HepG2 (cell line): ENCODE measurements around the gene SMYD1. TPM values are rescaled to one million over a fixed set of nuclear protein-coding genes. Genes with fewer than 3 reads are reported as not detected.

Experiments used
- ATAC-seq: fragments of 200-7000 bp; cut with Tn5 transposase; 3 replicates; pipeline ENCODE4 v1.9.1; 2020; ENCODE audit warnings: mild to moderate bottlenecking, moderate library complexity
- BruUV-seq: library from RNA; stranded (reverse); fragments of 400-500 nt; replicated peaks from 2 replicates; lab custom pipeline; 2021; lab: Mats Ljungman, UMichigan
- CTCF ChIA-PET: fragments of 300-600 bp; formaldehyde crosslinking; extraction: SDS; loops from one replicate; lab custom pipeline; 2021; ENCODE audit warnings: low total read pairs, inconsistent platforms, low intra/inter-chr PET ratio; lab: Yijun Ruan, JAX
- POLR2A ChIA-PET: fragments of 350-600 bp; sonication (Branson Sonifier 250); formaldehyde crosslinking; loops from one replicate; lab custom pipeline; 2020; ENCODE audit warnings: antibody characterized with exemption, inconsistent platforms; lab: Yijun Ruan, JAX
- DNase-seq: peaks from one replicate; pipeline ENCODE4 v3.0.0-alpha.2; 2015; ENCODE audit warnings: low spot score
- FAIRE-seq: peaks from 3 replicates; lab custom pipeline; 2011; peaks lifted over from hg19 to GRCh38; lab: Jason Lieb, UNC
- H2AFZ ChIP-seq: one replicate; pipeline ENCODE4 v1.6.1; 2011; ENCODE audit warnings: low read length, inconsistent platforms
- H3K27ac ChIP-seq: fragments of 300-600 bp; 3 replicates; pipeline ENCODE4 v1.8.0; 2011; ENCODE audit warnings: mixed run types, mild to moderate bottlenecking, mixed read lengths, low read length, inconsistent platforms; ENCODE audit not compliant: insufficient read depth; ENCODE audit errors: extremely low read length
- H3K27me3 ChIP-seq, 2 experiments: fragments of 200-600 bp in 1 of 2; 2 replicates in 1 of 2; 3 replicates in 1 of 2; pipeline versions ENCODE4 v1.6.0 to v1.8.0; 2011; ENCODE audit warnings: low read length in 2 of 2, mild to moderate bottlenecking in 2 of 2, moderate library complexity in 2 of 2, inconsistent platforms in 1 of 2; ENCODE audit not compliant: insufficient read depth in 2 of 2, control insufficient read depth in 1 of 2
- H3K36me3 ChIP-seq, 2 experiments: fragments of 200-600 bp in 1 of 2; replicated peaks in 1 of 2; 2 replicates in 1 of 2; 3 replicates in 1 of 2; pipeline versions ENCODE4 v1.5.1 to v1.8.0; 2011; ENCODE audit warnings: low read length in 2 of 2, inconsistent platforms in 1 of 2; ENCODE audit not compliant: insufficient read depth in 2 of 2, control insufficient read depth in 1 of 2
- H3K4me1 ChIP-seq: 2 replicates; pipeline ENCODE4 v1.5.1; 2012; ENCODE audit warnings: low read length, inconsistent platforms; ENCODE audit not compliant: insufficient read depth
- H3K4me2 ChIP-seq: 2 replicates; pipeline ENCODE4 v1.6.0; 2011; ENCODE audit warnings: low read depth, low read length, inconsistent platforms
- H3K4me3 ChIP-seq, 3 experiments: fragments of 200-600 bp in 1 of 3; sonication (generic), shearing (Covaris generic) in 1 of 3; replicated peaks in 1 of 3; 2 replicates each; pipeline ENCODE4 v1.5.1; 2011 to 2016; ENCODE audit warnings: low read length in 3 of 3, inconsistent platforms in 2 of 3, low read depth in 2 of 3, mild to moderate bottlenecking in 2 of 3, control low read depth in 1 of 3, mixed read lengths in 1 of 3; ENCODE audit not compliant: insufficient read depth in 1 of 3
- H3K79me2 ChIP-seq: one replicate; pipeline ENCODE4 v1.6.1; 2011; ENCODE audit warnings: low read length, inconsistent platforms; ENCODE audit not compliant: insufficient read depth
- H3K9ac ChIP-seq: 2 replicates; pipeline ENCODE4 v1.6.0; 2011; ENCODE audit warnings: mild to moderate bottlenecking, low read depth, low read length, inconsistent platforms; ENCODE audit not compliant: insufficient read depth
- H3K9me3 ChIP-seq: 2 replicates; pipeline ENCODE4 v1.5.1; 2012; ENCODE audit warnings: mild to moderate bottlenecking, low read length
- H4K20me1 ChIP-seq: 2 replicates; pipeline ENCODE4 v1.6.0; 2011; ENCODE audit warnings: inconsistent platforms, mild to moderate bottlenecking, low read length, moderate library complexity; ENCODE audit not compliant: insufficient read depth
- ARNT ChIP-seq: fragments of 450-650 bp; IDR thresholded peaks from 2 replicates; pipeline ENCODE4 v1.6.1; 2017
- FLYWCH1 ChIP-seq: sonication (generic); formaldehyde crosslinking; IDR thresholded peaks from 2 replicates; pipeline ENCODE4 v1.8.1; 2023; ENCODE audit warnings: mild to moderate bottlenecking, missing genetic modification reagents
- HOXA5 ChIP-seq: sonication (generic); formaldehyde crosslinking; IDR thresholded peaks from 2 replicates; pipeline ENCODE4 v1.4.0; 2020; ENCODE audit warnings: missing genetic modification reagents
- IRF9 ChIP-seq: sonication (generic); formaldehyde crosslinking; IDR thresholded peaks from 2 replicates; pipeline ENCODE4 v1.8.0; 2022; ENCODE audit warnings: missing genetic modification reagents, mild to moderate bottlenecking, borderline replicate concordance
- KDM5A ChIP-seq: fragments of 200-600 bp; sonication (generic); IDR thresholded peaks from 2 replicates; pipeline ENCODE4 v1.7.0; 2018; ENCODE audit warnings: antibody characterized with exemption, mild to moderate bottlenecking, low read length, borderline replicate concordance
- KIAA2018 ChIP-seq: sonication (generic); formaldehyde crosslinking; IDR thresholded peaks from 2 replicates; pipeline ENCODE4 v1.5.0; 2020; ENCODE audit warnings: mild to moderate bottlenecking, missing genetic modification reagents, borderline replicate concordance
- MEF2D ChIP-seq: sonication (generic); formaldehyde crosslinking; IDR thresholded peaks from 2 replicates; pipeline ENCODE4 v1.5.1; 2020; ENCODE audit warnings: mild to moderate bottlenecking, missing genetic modification reagents
- MIER3 ChIP-seq: IDR thresholded peaks from 2 replicates; pipeline ENCODE4 v1.6.1; 2016; ENCODE audit warnings: missing compliant biosample characterization, borderline replicate concordance
- RORA ChIP-seq: sonication (generic); formaldehyde crosslinking; IDR thresholded peaks from 2 replicates; pipeline ENCODE4 v1.5.0; 2020; ENCODE audit warnings: mild to moderate bottlenecking, missing genetic modification reagents, moderate library complexity
- ZNF703 ChIP-seq: sonication (generic); formaldehyde crosslinking; IDR thresholded peaks from 2 replicates; pipeline ENCODE4 v1.5.1; 2020; ENCODE audit warnings: missing genetic modification reagents, mild to moderate bottlenecking, moderate library complexity, borderline replicate concordance
- WGBS: methylation state at CpG from one replicate; pipeline ENCODE4 v1.1.6; 2017; ENCODE audit warnings: low lambda C conversion rate; 5-methylcytosine and 5-hydroxymethylcytosine counted together
- in situ Hi-C: cut with HindIII; loops from 2 replicates; pipeline ENCODE4 v1.10.0; 2017; ENCODE audit warnings: low pct_unique_long_range_greater_than_20kb; ENCODE audit not compliant: extremely low pct_ligation_motif_present
- intact Hi-C: fragments of 100-400 bp; cut with micrococcal nuclease; formaldehyde crosslinking; loops from one replicate; pipeline ENCODE4 v1.10.0; 2022; ENCODE audit not compliant: unreplicated experiment
- polyA plus RNA-seq, 8 experiments: library from polyadenylated mRNA; depleted of rRNA in 3 of 8; stranded (reverse) in 7 of 8; unstranded in 1 of 8; fragments of >200 nt; fragmentation: Illumina TruSeq in 4 of 8; extraction: Trizol in 4 of 8; gene quantifications; 2 replicates each; pipeline versions ENCODE4 v1.2.1 to v1.2.3, GENCODE V29; 2011 to 2016; ENCODE audit warnings: low read depth in 4 of 8, missing spikeins in 1 of 8, mixed read lengths in 1 of 8; ENCODE audit not compliant: insufficient read depth in 1 of 8
- total RNA-seq, 5 experiments: library from RNA; depleted of rRNA; stranded (reverse); fragments of >200 nt; fragmentation: Illumina TruSeq; extraction: Trizol; gene quantifications; 2 replicates each; pipeline ENCODE4 v1.2.3, GENCODE V29; 2016; ENCODE audit warnings: low read depth in 1 of 5

Gene SMYD1
- total and polyA plus RNA-seq, 2 of the 13 experiments (the other 11 are each of a cell fraction or from before 2014, with no cell fraction given), result not detected

GRCh38 chr2:88027697-88028389 lies 39.8 kb upstream of the SMYD1 start:
- FAIRE-seq, result no peak
- POLR2A ChIA-PET, result interaction anchor here (0.7 kb wide), 1 partner anchor 12 kb away, joined by 3 read pairs; the partner anchor contains the start of gene RNU2-63P
- H4K20me1 ChIP-seq, result no peaks in the 10 kb centered on the region
- intact Hi-C loops (no loop called here), in situ Hi-C loops (no loop called here)
- no peak for DNase-seq
- H3K27ac ChIP-seq, result no peak overlapping the region
- no peak overlapping the region for H3K9ac ChIP-seq
- no peaks in the 10 kb centered on the region for H3K79me2 ChIP-seq
- no peak overlapping the region for H2AFZ ChIP-seq
- no TSS peak for BruUV-seq
- no peaks in the 10 kb centered on the region for H3K27me3 ChIP-seq
- no peak overlapping the region for H3K4me3 ChIP-seq
- 90% methylated on average over 10 of the region's 10 CpGs for WGBS
- H3K9me3 ChIP-seq, result no peaks in the 10 kb centered on the region
- TF ChIP-seq IRF9 (CRISPR knock-in tag), result no peak
- TF ChIP-seq ARNT, result no peak
- TF ChIP-seq HOXA5 (CRISPR knock-in tag), result no peak
- no peak for TF ChIP-seq KIAA2018 (CRISPR knock-in tag)
- TF ChIP-seq ZNF703 (CRISPR knock-in tag), result no peak
- TF ChIP-seq RORA (CRISPR knock-in tag), result no peak
- no peak for TF ChIP-seq FLYWCH1
- no peak for TF ChIP-seq MIER3
- no peak for TF ChIP-seq KDM5A
- TF ChIP-seq MEF2D, result no peak
- CTCF ChIA-PET, result no interaction called here
- peaks cover 6% of the 10 kb centered on the region; the same call in 1 of the 2 replicates for H3K4me1 ChIP-seq
- H3K36me3 ChIP-seq, result no peaks in the 10 kb centered on the region
- no peak overlapping the region for H3K4me2 ChIP-seq
- ATAC-seq, result no peak
